PC-3 (cell line): ENCODE measurements around the gene CELA3B. TPM values are rescaled to one million over a fixed set of nuclear protein-coding genes. Genes with fewer than 3 reads are reported as not detected.
"Not testable (repeated sequence)": the region's sequence is repeated elsewhere in the genome, so short reads cannot be mapped to it uniquely, and the experiment has no call there.

Experiments used
- ATAC-seq: fragments of 200-7000 bp; cut with Tn5 transposase; 2 replicates; pipeline ENCODE4 v1.9.1; 2020; ENCODE audit warnings: mild to moderate bottlenecking, moderate library complexity
- BruUV-seq: library from RNA; stranded (reverse); fragments of 400-500 nt; replicated peaks from 2 replicates; lab custom pipeline; 2021; lab: Mats Ljungman, UMichigan
- CTCF ChIA-PET: fragments of 300-600 bp; sonication (Branson Sonifier 250); formaldehyde crosslinking; loops from one replicate; lab custom pipeline; 2022; ENCODE audit warnings: antibody characterized with exemption; lab: Charles Lee
- POLR2A ChIA-PET: fragments of 300-600 bp; sonication (Branson Sonifier 250); formaldehyde crosslinking; loops from one replicate; lab custom pipeline; 2022; ENCODE audit warnings: antibody characterized with exemption; ENCODE audit not compliant: unreplicated experiment; lab: Charles Lee
- DNase-seq: peaks from one replicate; pipeline ENCODE4 v3.0.0-alpha.2; 2015
- H2AFZ ChIP-seq: fragments of 300-600 bp; sonication (generic); 2 replicates; pipeline ENCODE4 v1.6.0; 2016; ENCODE audit warnings: antibody characterized with exemption, low read length
- H3F3A ChIP-seq: fragments of 300-600 bp; sonication (generic); one replicate; pipeline ENCODE4 v1.6.0; 2017; ENCODE audit warnings: antibody characterized with exemption, low read length, control low read depth, mild to moderate bottlenecking; ENCODE audit not compliant: unreplicated experiment
- H3K27ac ChIP-seq: fragments of 300-600 bp; sonication (generic); 2 replicates; pipeline ENCODE4 v1.5.1; 2016; ENCODE audit warnings: mild to moderate bottlenecking, low read length
- H3K27me3 ChIP-seq: fragments of 300-600 bp; sonication (generic); 2 replicates; pipeline ENCODE4 v1.6.1; 2016; ENCODE audit warnings: low read length, mixed read lengths
- H3K36me3 ChIP-seq: fragments of 300-600 bp; sonication (generic); 2 replicates; pipeline ENCODE4 v1.6.1; 2016; ENCODE audit warnings: low read depth, mixed run types, low read length, mixed read lengths
- H3K4me1 ChIP-seq: fragments of 300-600 bp; sonication (generic); 2 replicates; pipeline ENCODE4 v1.5.1; 2016; ENCODE audit warnings: low read length; ENCODE audit not compliant: insufficient read depth
- H3K4me2 ChIP-seq: fragments of 300-600 bp; sonication (generic); 2 replicates; pipeline ENCODE4 v1.6.0; 2016; ENCODE audit warnings: low read length
- H3K4me3 ChIP-seq: fragments of 300-600 bp; sonication (generic); 2 replicates; pipeline ENCODE4 v1.5.1; 2016; ENCODE audit warnings: mild to moderate bottlenecking, low read length, mixed read lengths
- H3K79me2 ChIP-seq: fragments of 300-600 bp; sonication (generic); 2 replicates; pipeline ENCODE4 v1.6.1; 2017; ENCODE audit warnings: low read length, mixed read lengths
- H3K9ac ChIP-seq: fragments of 300-600 bp; sonication (generic); 2 replicates; pipeline ENCODE4 v1.6.0; 2016; ENCODE audit warnings: mild to moderate bottlenecking, low read length
- H3K9me2 ChIP-seq: fragments of 300-600 bp; sonication (generic); replicated peaks from 2 replicates; pipeline ENCODE4 v1.6.1; 2016; ENCODE audit warnings: mixed run types, low read length, mixed read lengths
- H3K9me3 ChIP-seq: fragments of 300-600 bp; sonication (generic); 2 replicates; pipeline ENCODE4 v1.6.1; 2016; ENCODE audit warnings: low read length, mixed read lengths
- H4K20me1 ChIP-seq: fragments of 300-600 bp; sonication (generic); 2 replicates; pipeline ENCODE4 v1.6.1; 2016; ENCODE audit warnings: low read length, mixed read lengths
- intact Hi-C: fragments of 100-400 bp; cut with micrococcal nuclease; formaldehyde crosslinking; loops from 2 replicates; pipeline ENCODE4 v1.9.0; 2023
- total RNA-seq: library from RNA; depleted of rRNA; stranded (reverse); fragments of >200 nt; gene quantifications from 2 replicates; pipeline ENCODE4 v1.2.3, GENCODE V29; 2014
- TF ChIP-seq, protein P1 (sequence below): fragments of 300-600 bp; sonication (generic); conservative IDR thresholded peaks from 2 replicates; pipeline ENCODE4 v1.5.1; 2017; ENCODE audit warnings: antibody characterized with exemption, low read depth, mild to moderate bottlenecking, low read length

The CELA3B gene
- total RNA-seq, 1 experiment from 2014 or later, result not detected

GRCh38 chr1:22005261-22006149, 28.7 kb downstream of the CELA3B start:
- H2AFZ ChIP-seq, H3K4me3 ChIP-seq, H3K9me2 ChIP-seq, H3K9me3 ChIP-seq, CTCF ChIA-PET, H3F3A ChIP-seq, POLR2A ChIA-PET, H3K4me2 ChIP-seq, BruUV-seq, H3K27ac ChIP-seq, H4K20me1 ChIP-seq, H3K79me2 ChIP-seq, H3K27me3 ChIP-seq, H3K9ac ChIP-seq, H3K36me3 ChIP-seq, intact Hi-C loops, H3K4me1 ChIP-seq: not testable (repeated sequence)
- ATAC-seq, result peak; percentile 82
- peak; percentile 35 for DNase-seq
- TF ChIP-seq, protein P1, sequence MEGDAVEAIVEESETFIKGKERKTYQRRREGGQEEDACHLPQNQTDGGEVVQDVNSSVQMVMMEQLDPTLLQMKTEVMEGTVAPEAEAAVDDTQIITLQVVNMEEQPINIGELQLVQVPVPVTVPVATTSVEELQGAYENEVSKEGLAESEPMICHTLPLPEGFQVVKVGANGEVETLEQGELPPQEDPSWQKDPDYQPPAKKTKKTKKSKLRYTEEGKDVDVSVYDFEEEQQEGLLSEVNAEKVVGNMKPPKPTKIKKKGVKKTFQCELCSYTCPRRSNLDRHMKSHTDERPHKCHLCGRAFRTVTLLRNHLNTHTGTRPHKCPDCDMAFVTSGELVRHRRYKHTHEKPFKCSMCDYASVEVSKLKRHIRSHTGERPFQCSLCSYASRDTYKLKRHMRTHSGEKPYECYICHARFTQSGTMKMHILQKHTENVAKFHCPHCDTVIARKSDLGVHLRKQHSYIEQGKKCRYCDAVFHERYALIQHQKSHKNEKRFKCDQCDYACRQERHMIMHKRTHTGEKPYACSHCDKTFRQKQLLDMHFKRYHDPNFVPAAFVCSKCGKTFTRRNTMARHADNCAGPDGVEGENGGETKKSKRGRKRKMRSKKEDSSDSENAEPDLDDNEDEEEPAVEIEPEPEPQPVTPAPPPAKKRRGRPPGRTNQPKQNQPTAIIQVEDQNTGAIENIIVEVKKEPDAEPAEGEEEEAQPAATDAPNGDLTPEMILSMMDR, result peak; percentile 51

DNA sequence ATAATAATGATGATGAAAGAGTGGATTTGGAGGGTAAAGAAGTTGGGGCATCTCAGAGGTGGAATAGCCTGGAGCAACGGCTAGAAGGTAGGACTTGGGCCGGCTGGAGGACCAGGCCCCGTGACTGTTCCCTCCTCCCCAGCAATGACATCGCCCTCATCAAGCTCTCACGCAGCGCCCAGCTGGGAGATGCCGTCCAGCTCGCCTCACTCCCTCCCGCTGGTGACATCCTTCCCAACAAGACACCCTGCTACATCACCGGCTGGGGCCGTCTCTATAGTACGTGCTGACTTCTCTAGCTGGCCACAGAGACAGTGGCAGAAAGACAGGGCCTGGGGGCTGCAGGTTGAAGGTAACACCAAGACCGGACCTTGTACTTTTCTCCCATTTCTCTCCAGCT, 29.9 kb downstream of the CELA3B start:
- POLR2A ChIA-PET, CTCF ChIA-PET, H3K36me3 ChIP-seq, H3F3A ChIP-seq, intact Hi-C loops, H3K9ac ChIP-seq, ATAC-seq, H3K9me2 ChIP-seq, H3K79me2 ChIP-seq, H2AFZ ChIP-seq, DNase-seq, H3K4me3 ChIP-seq, BruUV-seq, H3K27me3 ChIP-seq, H3K27ac ChIP-seq, H3K9me3 ChIP-seq, H3K4me1 ChIP-seq, H3K4me2 ChIP-seq, H4K20me1 ChIP-seq: not testable (repeated sequence)

GRCh38 chr1:22007262-22007661, 30.4 kb downstream of the CELA3B start:
- H3K9me2 ChIP-seq, ATAC-seq, H3K9ac ChIP-seq, BruUV-seq, H4K20me1 ChIP-seq, H2AFZ ChIP-seq, CTCF ChIA-PET, H3K4me2 ChIP-seq, POLR2A ChIA-PET, H3K27ac ChIP-seq, H3F3A ChIP-seq, H3K79me2 ChIP-seq, DNase-seq, H3K4me1 ChIP-seq, H3K4me3 ChIP-seq, H3K27me3 ChIP-seq, H3K9me3 ChIP-seq, intact Hi-C loops, H3K36me3 ChIP-seq: not testable (repeated sequence)

- H4K20me1 ChIP-seq, H3K4me2 ChIP-seq, H2AFZ ChIP-seq, H3K4me3 ChIP-seq, H3K4me1 ChIP-seq, H3K9me2 ChIP-seq, POLR2A ChIA-PET, H3K27me3 ChIP-seq, H3K36me3 ChIP-seq, H3K79me2 ChIP-seq, intact Hi-C loops, H3K9ac ChIP-seq, H3F3A ChIP-seq, CTCF ChIA-PET, H3K27ac ChIP-seq, BruUV-seq, ATAC-seq, DNase-seq, H3K9me3 ChIP-seq: not testable (repeated sequence)
Observed at GRCh38 chr1:22009566-22009965, 32.7 kb downstream of the CELA3B start.

GRCh38 chr1:22012752-22013151, 35.9 kb downstream of the CELA3B start:
- CTCF ChIA-PET, H3K27ac ChIP-seq, H3K36me3 ChIP-seq, H2AFZ ChIP-seq, DNase-seq, H3K9ac ChIP-seq, BruUV-seq, H3K27me3 ChIP-seq, H3K4me3 ChIP-seq, H3K9me2 ChIP-seq, H3K9me3 ChIP-seq, H3F3A ChIP-seq, ATAC-seq, H3K79me2 ChIP-seq, intact Hi-C loops, H4K20me1 ChIP-seq, H3K4me2 ChIP-seq, H3K4me1 ChIP-seq: not testable (repeated sequence)
- POLR2A ChIA-PET, result interaction anchor here (0.6 kb wide), 1 partner anchor 15 kb away, joined by 6 read pairs; no protein-coding TSS in a partner anchor

- peaks cover 13% of the 10 kb centered on the region for H3K4me1 ChIP-seq
- H3K4me2 ChIP-seq, H3K36me3 ChIP-seq, H3K9me3 ChIP-seq, H3K27me3 ChIP-seq, intact Hi-C loops, POLR2A ChIA-PET, H3K9me2 ChIP-seq, H3F3A ChIP-seq, H3K79me2 ChIP-seq, H2AFZ ChIP-seq, BruUV-seq, H3K9ac ChIP-seq, CTCF ChIA-PET, H3K27ac ChIP-seq, H4K20me1 ChIP-seq, ATAC-seq, H3K4me3 ChIP-seq, DNase-seq: not testable (repeated sequence)
Observed at GRCh38 chr1:22014575-22015206, 37.9 kb downstream of the CELA3B start.
